ENCODE results near the gene SEPTIN5.
A peak's percentile ranks its signal among the peaks of the same experiment; 100 is the strongest.
"Not testable (repeated sequence)": the region's sequence is repeated elsewhere in the genome, so short reads cannot be mapped to it uniquely, and the experiment has no call there.

SEPTIN5 gene

DNA sequence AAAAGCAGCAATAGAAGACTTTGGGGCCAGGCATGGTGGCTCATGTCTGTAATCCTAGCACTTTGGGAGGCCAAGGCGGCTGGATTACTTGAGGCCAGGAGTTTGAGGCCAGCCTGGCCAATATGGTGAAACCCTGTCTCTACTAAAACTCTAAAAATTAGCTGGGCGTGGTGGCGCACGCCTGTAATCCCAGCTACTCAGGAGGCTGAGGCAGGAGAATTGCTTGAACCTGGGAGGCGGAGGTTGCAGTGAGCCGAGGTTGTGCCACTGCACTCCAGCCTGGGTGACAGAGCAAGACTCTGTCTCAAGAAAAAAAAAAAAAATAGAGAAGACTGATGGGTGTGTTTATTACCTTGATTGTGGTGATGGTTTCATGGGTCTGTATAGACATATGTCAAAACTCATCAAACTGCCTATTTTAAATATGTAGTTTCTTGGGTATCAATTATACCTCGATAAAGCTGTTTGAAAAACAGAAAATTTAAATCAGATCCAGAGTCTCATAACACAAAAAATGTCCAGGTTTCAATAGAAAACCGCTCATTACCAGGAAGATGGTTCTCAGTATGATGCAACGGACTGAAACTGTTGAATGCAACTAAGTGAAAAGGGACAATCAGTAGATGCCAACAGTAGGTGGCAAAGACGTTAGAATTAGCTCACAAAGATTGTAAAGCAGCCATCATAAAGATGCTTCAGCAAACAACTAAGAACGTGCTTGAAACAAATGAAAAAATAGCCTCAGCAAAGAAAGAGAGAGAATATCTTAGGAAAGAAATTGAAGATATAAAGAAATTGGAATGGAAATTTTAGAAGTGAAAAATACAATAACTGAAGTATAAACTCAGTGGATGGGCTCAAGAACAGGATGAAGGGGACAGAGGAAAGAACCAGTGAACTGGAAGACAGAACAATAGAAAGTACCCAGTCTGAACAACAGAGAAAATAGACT, 33.1 kb upstream of the SEPTIN5 start:
- no peak for DNase-seq

GRCh38 chr22:19681863-19682245, 32.4 kb upstream of the SEPTIN5 start:
- no peak for DNase-seq

DNA sequence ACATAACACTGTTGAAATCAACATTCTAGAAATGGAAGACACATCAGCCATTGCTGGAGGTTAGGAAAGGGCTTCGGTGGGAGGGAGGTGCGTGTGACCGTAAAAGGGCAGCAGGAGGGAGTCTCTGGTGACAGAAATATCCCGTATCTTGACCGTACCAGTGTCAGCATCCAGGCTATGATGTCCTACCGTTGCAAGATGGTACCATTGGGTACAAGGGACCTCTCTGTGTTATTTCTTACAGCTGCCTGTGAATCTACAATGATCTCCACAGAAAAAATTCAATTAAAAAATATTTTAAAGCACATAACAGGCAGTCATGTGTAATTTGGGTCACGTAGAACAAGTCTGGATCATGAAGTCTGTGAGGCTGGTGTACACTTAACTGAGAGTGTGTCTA, 27.4 kb upstream of the SEPTIN5 start:
- no peak for DNase-seq

- DNase-seq: peak; percentile 72
Observed at GRCh38 chr22:19687561-19688300, 26.6 kb upstream of the SEPTIN5 start.

DNA sequence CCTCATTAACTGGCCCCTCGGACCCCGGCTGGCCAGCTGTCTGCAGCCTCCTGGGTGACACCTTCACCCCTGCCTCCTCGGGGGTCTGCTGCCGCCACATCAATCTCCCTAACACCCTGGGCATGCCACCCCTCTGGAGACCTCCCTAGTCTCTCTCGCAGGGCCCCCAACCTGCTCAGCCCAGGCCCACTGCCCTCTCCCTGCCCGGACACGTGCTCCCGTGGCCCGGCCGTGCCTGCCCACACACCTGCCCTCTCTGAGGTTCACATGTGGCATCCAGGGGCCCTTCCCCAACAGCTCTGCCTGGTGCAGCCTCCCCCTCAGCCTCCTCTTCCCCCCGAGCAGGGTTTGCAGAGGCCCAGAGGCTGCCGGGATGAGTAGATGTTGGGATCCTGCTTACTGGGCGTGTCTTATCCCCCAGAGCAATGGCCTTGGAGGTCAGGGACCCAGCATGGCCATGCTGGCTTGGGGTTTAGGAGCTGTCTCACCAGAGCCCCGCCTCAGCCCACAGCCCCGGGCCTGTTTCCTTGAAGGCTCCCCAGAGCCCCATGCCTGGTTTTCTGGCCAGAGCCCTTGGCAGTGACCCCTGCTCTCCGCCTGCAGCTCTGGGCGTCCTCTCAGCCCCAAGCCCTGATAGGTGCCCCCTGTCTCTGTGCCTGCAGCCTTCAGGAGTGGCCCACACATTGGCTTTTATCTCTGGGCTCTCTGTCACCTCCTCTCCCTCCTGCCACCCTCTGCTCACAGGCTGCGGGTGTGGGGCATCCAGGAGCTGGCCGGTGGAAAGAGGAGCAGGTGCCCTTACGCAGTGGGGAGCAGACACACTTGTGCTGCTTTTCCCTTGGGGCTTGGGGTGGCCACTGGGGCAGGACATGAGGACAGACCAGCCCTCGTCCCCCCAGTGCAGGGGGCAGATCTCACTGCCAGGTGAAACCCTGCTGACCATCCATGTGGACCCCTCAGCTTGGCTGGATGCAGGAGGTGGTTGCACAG, 25.7 kb upstream of the SEPTIN5 start:
- DNase-seq: no peak

DNA sequence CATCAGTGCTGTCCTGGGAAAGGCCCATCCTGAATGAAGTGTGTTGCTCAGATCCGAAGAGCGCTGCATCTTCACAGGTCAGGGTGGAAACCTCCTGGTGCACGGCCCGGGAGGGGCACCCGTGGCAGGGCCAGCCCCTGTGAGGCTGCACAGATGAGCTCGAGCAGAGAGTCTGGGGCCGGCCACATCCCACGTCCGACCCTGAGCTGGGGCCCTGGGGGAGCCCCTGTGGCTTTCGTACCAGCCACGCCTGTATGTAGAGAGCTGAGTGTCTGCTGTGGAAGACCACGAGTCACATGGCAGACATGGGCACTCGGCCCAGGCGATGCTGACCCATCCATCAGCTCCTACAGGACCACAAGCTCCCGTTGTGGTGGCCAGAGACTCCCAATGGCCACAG, 24.9 kb upstream of the SEPTIN5 start:
- no peak for DNase-seq

DNA sequence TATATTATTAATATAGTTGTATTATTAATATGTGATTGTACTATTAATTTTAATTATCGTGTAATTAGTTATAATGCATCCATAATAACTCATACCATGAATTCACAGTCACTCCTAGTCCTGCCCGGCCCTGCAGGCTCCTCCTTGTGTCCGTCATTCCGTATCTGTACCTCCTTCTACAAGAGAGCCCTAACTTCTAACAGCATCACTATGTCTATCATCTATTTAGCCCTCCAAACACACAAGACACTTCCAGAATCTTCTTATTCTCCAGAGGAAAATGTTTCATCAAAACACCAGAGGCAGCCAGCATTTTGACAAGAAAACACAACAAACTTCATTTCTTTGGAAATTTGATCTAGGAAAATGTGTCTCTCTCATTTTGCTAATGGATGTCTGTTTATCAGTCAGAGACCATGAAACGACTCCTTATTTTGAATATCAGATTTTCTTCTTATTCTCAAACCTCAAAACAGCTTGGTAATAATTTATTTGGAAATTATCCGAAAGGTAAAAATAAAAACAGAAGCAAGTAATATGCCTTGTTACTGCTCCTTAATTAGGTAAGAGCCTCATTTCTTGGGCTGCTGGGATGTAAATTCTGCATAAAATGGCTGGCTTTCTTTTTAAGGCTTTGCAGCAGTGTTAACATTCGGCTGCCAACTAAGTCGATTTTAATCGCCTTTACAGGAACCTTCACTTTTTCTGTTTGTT, 23.1 kb upstream of the SEPTIN5 start:
- no peak for DNase-seq

- no peak for DNase-seq
Observed at GRCh38 chr22:19691721-19692341, 22.5 kb upstream of the SEPTIN5 start.

DNA sequence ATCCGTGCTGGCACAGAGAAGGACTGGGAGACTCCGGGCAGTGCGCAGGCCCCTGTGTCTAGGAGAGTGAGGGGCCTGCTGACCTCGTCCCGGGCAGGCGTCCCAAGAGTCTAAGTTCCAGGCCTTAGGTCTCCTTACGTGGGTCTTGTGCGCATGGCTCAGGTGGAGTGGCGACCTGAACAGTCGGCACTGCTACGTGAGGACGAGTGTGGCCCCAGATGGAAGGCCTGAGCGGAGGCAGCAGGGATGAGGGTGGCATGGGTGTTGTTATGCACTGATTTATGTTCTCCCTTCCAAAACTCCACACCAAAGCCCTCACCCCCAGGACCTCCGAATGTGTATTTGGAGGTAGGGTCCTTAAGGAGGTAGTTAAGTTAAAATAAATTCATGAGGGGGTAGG, 20.7 kb upstream of the SEPTIN5 start:
- DNase-seq: no peak

GRCh38 chr22:19693981-19694670, 20.2 kb upstream of the SEPTIN5 start:
- no peak for DNase-seq

DNA sequence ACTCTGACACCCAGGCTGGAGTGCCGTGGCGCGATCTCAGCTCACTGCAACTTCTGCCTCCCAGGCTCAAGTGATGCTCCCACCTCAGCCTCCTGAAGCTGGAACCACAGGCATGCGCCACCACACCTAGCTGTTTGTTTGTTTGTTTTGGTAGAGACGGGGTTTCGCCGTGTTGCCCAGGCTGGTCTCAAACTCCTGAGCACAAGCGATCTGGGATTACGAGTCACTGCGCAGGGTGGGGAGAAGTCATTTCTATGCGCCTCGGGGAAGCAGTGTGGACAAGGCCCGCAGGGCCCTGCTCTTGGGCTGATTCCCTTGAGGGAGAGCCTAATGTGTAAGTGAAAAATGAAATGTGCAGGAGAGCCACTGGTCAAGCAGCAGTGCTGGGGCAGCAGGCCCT, 19.6 kb upstream of the SEPTIN5 start:
- DNase-seq: no peak

- no peak for DNase-seq
Observed at GRCh38 chr22:19696504-19697276, 17.6 kb upstream of the SEPTIN5 start.

- DNase-seq: not testable (repeated sequence)
Observed at GRCh38 chr22:19697871-19698270, 16.4 kb upstream of the SEPTIN5 start.

GRCh38 chr22:19700790-19701419, 13.4 kb upstream of the SEPTIN5 start:
- no peak for DNase-seq

- DNase-seq: no peak
Observed at GRCh38 chr22:19701420-19702145, 12.7 kb upstream of the SEPTIN5 start.

DNA sequence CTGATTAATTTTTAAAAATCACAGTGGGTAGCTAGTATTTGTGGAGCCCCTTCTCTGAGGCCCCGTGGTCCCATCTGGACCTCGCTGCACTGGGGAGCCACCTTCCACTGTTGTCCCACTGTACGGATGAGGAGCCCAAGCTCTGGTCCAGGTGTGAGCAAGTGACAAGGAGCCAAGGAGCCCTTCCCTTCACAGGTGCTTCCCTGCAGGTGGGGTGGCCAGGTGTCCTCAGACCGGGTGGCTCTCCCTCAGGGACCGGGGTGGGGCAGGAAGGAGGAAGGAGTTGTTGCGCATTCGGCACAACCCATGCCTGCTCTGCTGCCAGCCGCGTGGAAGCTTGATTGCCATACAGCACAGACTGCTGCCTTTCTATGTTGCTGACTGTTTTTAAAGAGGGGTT, 10.4 kb upstream of the SEPTIN5 start:
- DNase-seq: peak; percentile 53

GRCh38 chr22:19704355-19705015, 9.8 kb upstream of the SEPTIN5 start:
- DNase-seq: peak; percentile 53

GRCh38 chr22:19705181-19705934, 8.9 kb upstream of the SEPTIN5 start:
- DNase-seq: no peak
